ENCODE results near the gene CALHM6.

DNA sequence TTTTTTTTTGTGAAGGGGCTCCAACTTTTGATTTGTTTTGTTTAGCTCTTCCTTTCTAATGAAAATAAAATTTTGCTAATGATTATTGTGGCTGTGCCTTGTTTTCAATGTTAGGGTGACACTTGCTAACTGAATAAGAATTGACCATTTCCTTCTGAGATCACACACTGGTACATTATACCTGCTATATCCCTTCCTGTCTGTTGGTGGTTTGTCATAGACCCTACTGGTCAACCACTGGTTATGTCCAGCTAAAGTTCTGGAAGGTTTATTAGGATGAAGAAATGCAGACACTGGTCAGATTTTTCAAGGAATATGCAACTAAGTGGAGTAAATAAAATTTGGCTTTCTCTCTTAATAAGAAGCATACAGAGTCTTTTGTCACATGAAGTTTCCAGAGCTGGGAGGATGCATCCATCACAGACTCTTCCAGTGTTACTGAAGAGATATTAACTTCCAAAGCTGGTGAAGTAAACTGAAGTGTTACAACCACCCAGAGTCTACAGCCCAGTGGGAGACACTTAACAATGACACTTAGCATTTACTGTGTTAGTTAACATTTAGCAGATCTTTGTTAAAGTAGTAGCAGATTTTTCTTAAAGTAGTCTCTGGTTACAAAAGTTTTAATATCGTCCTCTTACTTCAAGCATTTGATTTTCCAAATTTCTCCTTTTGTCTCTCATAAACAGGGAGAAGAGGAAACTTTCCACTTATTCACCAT lies 30.6 kb downstream of the CALHM6 start:
- no peak for TF ChIP-seq POLR2A (IDR thresholded peaks at IDR 0.05)
- TF ChIP-seq, protein P1, sequence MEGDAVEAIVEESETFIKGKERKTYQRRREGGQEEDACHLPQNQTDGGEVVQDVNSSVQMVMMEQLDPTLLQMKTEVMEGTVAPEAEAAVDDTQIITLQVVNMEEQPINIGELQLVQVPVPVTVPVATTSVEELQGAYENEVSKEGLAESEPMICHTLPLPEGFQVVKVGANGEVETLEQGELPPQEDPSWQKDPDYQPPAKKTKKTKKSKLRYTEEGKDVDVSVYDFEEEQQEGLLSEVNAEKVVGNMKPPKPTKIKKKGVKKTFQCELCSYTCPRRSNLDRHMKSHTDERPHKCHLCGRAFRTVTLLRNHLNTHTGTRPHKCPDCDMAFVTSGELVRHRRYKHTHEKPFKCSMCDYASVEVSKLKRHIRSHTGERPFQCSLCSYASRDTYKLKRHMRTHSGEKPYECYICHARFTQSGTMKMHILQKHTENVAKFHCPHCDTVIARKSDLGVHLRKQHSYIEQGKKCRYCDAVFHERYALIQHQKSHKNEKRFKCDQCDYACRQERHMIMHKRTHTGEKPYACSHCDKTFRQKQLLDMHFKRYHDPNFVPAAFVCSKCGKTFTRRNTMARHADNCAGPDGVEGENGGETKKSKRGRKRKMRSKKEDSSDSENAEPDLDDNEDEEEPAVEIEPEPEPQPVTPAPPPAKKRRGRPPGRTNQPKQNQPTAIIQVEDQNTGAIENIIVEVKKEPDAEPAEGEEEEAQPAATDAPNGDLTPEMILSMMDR (IDR thresholded peaks at IDR 0.05) = no peak

Data from heart left ventricle (tissue), 13 donors.